ENCODE measurements around the gene WWOX.

Gene WWOX

DNA sequence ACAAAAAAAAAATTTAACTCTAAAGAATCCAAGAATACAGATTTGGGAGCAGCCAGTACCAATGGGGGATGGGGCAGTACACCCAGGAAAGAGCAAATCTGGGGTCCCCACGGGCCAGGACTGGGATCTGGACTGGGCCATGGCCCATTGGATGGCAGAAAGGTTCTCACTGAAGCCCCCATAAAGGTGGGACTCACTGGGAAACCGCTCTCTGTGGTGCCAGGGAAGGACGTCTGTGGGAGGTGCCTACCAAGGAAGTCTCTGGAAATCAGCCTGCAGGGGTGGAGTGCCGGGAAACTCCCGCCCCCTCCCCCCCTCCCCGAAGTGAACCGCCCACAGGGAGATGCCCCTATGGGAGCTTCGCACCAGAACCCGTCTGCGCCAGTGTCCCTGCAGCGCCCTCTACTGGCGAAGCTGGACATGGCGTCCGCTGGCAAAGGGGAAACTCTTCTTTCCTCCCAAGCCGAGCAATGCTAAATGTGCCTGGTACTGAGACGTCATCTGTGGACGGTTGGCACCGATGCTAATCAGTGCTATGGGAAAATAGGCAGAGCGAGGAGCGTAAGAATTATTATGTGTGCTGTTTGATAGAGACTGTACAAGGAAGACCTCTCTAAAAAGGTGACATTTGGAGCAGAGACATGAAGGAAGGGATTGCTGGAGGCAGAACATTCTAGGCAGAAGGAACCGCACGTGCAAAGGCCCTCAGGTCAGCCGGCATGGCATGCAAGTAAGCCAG lies 671.1 kb downstream of the WWOX start:
- peak; percentile 20 for DNase-seq (ENCODE audit: low spot score)

- DNase-seq (ENCODE audit: low spot score), result no peak
These were observed 673.8 kb downstream of the WWOX start for GRCh38 chr16:78773291-78773702.

DNA sequence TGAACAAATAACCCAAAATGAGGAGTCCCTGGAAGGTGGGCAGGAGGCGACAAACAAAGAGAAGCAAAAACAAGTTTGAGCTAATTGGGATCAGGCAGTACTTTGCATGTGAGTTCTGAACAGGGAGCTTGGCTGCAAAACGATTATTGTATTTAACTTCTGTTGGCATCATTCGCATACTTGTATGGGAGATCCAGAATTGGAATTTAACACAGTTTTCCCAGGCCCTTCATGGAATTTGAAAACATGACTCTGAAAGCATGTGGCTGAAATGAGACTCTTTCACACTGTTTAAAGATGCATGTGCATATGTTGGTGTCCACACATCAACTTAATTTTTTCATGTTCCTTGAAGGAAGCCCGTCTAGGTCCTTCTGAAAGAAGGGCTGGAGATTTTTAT lies 674.3 kb downstream of the WWOX start:
- no peak for DNase-seq (ENCODE audit: low spot score)

- DNase-seq (ENCODE audit: low spot score), result no peak
These were observed 675.7 kb downstream of the WWOX start for GRCh38 chr16:78775161-78775561.

GRCh38 chr16:78778101-78779004 lies 678.9 kb downstream of the WWOX start:
- no peak for DNase-seq (ENCODE audit: low spot score)

DNA sequence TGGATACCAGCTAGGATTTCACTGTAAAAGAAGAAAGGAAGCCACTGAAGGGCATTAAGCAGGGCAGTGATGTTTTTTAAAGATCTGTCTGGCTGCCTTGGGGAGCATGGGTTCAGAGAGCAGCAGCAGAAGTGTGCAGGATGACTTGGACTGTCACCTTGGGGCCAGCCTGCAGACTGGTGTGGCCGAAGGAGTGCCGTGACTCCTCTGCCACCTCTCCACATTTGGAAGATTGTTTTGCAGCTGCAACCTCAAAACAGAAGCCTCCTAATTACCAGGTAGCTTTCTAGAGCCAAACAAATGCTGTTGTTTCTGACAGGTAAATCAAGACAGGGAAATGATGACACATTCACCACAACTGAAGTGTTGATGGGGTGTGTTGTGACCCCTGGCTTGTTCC lies 681.4 kb downstream of the WWOX start:
- DNase-seq (ENCODE audit: low spot score), result no peak

DNA sequence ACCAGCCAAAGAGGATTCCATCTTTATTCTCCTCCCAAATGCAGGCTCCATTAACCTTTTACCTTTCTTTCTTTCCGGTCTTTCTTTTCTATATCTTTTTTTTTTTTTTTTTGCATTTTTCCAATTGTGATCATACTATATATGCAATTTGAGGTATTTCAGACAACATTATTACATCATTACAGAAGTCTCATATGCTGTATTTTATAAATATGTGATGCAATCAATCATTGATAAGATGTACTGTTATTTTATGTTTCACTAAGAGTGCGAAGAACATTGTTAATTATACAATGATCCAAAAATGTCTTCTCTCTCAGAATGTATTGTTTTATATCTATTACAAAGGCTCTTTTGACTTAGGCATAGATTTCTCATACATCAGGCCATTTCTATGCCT lies 683.1 kb downstream of the WWOX start:
- no peak for DNase-seq (ENCODE audit: low spot score)

GRCh38 chr16:78783570-78784079 lies 684.2 kb downstream of the WWOX start:
- DNase-seq (ENCODE audit: low spot score), result no peak

DNA sequence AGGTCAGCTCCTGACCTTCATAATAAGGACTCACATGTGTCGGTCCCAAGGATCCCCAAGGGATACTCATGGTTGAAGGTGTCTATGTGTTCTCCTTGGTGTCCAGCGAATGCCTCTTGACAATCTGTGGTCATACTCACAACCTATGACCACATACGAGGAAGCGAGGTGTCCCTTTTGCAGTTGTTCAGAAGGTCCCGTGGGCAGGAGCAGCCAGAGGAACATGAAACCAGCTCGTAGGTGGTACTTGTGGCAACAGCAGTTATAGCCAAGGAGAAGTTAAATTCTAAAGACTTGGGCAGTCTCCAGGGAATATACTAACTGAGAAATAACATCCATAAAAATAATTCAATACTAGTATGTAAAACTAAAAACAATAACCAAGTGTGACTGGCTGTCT lies 685.3 kb downstream of the WWOX start:
- no peak for DNase-seq (ENCODE audit: low spot score)

- no peak for DNase-seq (ENCODE audit: low spot score)
These were observed 685.8 kb downstream of the WWOX start for GRCh38 chr16:78785218-78785617.

GRCh38 chr16:78786635-78787034 lies 687.2 kb downstream of the WWOX start:
- no peak for DNase-seq (ENCODE audit: low spot score)

- no peak for DNase-seq (ENCODE audit: low spot score)
These were observed 688.8 kb downstream of the WWOX start for GRCh38 chr16:78788276-78788675.

DNA sequence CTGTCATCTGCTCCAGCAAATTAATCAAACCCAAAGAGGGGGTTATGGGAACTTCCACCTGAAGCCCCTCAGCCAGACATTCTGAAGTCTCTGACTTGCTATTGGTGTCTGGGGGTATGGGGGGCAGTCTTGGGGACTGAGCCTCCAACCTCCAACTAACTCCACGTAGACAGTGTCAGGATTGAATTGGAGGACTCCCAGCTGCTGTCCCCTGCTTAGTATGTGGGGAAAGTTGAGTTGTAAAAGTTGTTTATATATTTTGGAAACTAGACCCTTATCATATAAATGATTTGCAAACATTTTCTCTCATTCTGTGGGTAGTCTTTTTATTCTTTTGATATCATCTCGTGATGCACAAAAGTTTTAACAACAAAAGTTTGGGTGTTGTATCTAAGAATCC lies 689.2 kb downstream of the WWOX start:
- DNase-seq (ENCODE audit: low spot score), result no peak

DNA sequence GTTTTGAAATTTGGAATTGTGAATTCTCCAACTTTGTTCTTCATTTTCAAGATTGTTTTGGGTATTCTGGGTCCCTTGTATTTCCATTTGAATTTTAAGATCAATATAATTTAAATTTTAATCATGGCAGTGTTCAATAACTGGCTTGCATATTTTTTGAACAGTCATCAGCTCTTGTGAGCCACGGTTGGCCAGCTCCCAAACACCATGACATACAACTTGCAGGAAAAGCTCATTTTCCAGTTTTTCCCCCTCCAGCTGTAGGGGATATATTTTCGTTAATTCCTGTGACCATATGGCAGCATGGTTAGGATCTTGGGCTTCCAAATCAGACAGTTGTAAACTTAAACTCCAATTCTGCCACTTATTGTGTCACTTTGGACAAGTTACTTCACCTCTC lies 690.1 kb downstream of the WWOX start:
- no peak for DNase-seq (ENCODE audit: low spot score)

- no peak for DNase-seq (ENCODE audit: low spot score)
These were observed 691.6 kb downstream of the WWOX start for GRCh38 chr16:78791011-78791410.

DNA sequence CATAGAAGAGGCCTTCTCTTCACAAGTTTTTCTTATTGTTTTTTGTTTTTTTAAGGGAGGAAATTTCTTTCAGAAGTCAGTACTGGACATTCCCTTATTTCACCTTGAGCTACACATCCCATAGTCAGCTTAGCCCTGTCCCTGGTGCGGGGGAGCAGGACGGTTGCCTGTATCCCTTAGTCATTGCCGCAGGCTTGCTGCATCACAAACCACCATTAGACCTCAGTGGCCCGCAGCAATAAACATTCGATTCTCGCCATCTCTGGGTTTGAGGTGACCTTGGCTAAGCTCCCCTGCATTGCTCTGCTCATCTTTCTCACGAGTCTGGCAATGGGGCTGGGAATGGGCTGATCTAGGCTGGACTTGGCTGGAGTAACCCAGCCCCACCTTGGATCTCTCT lies 692.5 kb downstream of the WWOX start:
- no peak for DNase-seq (ENCODE audit: low spot score)

DNA sequence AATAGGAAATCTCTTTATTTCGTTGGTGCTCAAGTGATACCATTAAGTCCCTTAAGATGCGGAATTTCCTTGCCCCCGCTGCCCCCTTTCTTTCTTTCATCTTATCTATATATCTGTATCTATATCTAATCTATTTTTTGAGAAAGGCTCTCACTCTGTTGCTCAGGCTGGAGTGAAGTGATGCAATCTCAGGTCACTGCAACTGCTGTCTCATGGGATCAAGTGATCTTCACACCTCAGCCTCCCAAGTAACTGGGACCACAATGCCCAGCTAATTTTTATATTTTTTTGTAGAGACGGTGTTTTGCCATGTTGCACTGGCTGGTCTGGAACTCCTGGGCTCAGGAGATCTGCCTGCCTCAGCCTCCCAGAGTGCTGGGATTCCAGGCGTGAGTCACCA lies 693.5 kb downstream of the WWOX start:
- DNase-seq (ENCODE audit: low spot score), result no peak

- no peak for DNase-seq (ENCODE audit: low spot score)
These were observed 695.3 kb downstream of the WWOX start for GRCh38 chr16:78794581-78795250.

DNA sequence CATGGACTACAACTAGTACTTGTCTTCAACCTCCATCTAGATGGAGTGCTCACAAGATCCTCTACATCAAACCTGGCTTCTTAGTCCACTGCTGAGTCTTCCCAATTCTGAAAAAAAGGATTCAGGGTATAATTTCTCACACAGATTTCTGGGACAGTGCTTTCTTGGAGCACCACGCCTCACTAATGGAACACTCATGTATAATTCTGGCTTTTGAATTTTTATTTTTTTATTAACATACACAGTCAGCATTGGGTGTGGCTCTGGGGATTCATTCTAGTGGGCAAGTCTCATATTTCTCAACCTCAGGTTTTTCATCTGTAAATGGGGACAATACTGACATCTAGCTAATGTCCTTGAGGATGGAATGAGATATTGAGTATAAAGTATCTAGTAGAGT lies 696.0 kb downstream of the WWOX start:
- no peak for DNase-seq (ENCODE audit: low spot score)

- peak; percentile 56 for DNase-seq (ENCODE audit: low spot score)
These were observed 696.9 kb downstream of the WWOX start for GRCh38 chr16:78796221-78796866.

DNA sequence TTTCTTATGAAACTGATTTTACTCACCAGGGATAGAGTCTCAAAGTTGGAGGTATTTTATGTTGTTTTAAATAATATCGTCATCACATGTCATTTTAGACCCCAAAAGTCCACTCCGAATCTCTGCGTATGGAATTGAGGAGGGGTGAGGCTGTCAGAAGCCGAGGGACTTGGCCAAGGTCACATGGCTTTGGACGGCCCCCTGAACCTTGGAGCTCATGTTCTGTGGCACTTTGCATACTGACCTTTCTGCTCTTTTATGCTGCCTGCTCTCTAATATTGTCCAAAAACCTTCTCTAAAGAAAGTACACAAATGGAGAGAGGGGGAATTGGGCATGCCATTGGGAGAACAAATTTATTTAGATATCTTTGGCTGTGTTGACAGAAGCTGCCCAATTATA lies 700.0 kb downstream of the WWOX start:
- DNase-seq (ENCODE audit: low spot score), result no peak

- DNase-seq (ENCODE audit: low spot score), result no peak
These were observed 701.1 kb downstream of the WWOX start for GRCh38 chr16:78800523-78800922.

All from RKO (cell line).